HuH-7 (cell line): Measurements from ENCODE around the gene IFT81.
"Not testable (repeated sequence)": the region's sequence is repeated elsewhere in the genome, so short reads cannot be mapped to it uniquely, and the experiment has no call there.

Experiments
- DNase-seq: peaks from one replicate; pipeline ENCODE4 v3.0.0; 2011; ENCODE audit warnings: low spot score

Gene IFT81

GRCh38 chr12:110246636-110247339 lies 122.6 kb downstream of the IFT81 start:
- DNase-seq: no peak

GRCh38 chr12:110247340-110248095 lies 123.4 kb downstream of the IFT81 start:
- DNase-seq: peak; percentile 76

GRCh38 chr12:110248096-110248447 lies 123.9 kb downstream of the IFT81 start:
- no peak for DNase-seq

GRCh38 chr12:110249105-110249504 lies 124.9 kb downstream of the IFT81 start:
- no peak for DNase-seq

- DNase-seq: peak; percentile 58
Observed at GRCh38 chr12:110249716-110250225, 125.6 kb downstream of the IFT81 start.

- DNase-seq: no peak
Observed at GRCh38 chr12:110251381-110251780, 127.2 kb downstream of the IFT81 start.

GRCh38 chr12:110252716-110253115 lies 128.6 kb downstream of the IFT81 start:
- DNase-seq: no peak

GRCh38 chr12:110253176-110253575 lies 129.0 kb downstream of the IFT81 start:
- no peak for DNase-seq

- no peak for DNase-seq
Observed at GRCh38 chr12:110254971-110255540, 130.9 kb downstream of the IFT81 start.

- DNase-seq: not testable (repeated sequence)
Observed at GRCh38 chr12:110255890-110256456, 131.8 kb downstream of the IFT81 start.

- no peak for DNase-seq
Observed at GRCh38 chr12:110256780-110257431, 132.7 kb downstream of the IFT81 start.

- no peak for DNase-seq
Observed at GRCh38 chr12:110258466-110258865, 134.3 kb downstream of the IFT81 start.

GRCh38 chr12:110262442-110263388 lies 138.6 kb downstream of the IFT81 start:
- no peak for DNase-seq

- no peak for DNase-seq
Observed at GRCh38 chr12:110266381-110266960, 142.3 kb downstream of the IFT81 start.

GRCh38 chr12:110266980-110267620 lies 142.9 kb downstream of the IFT81 start:
- no peak for DNase-seq
